Frontal cortex (tissue), 1 donor: ENCODE results near the gene BIN1. TPM values are rescaled to one million over a fixed set of nuclear protein-coding genes. Genes with fewer than 3 reads are reported as not detected.

Source experiments
- small RNA-seq: library from RNA; depleted of rRNA; stranded (forward); fragments of <200 nt; gene quantifications from one replicate; pipeline ENCODE3, GENCODE V24; 2014
- total RNA-seq: library from RNA; depleted of rRNA; stranded (reverse); fragments of >200 nt; gene quantifications from one replicate; pipeline ENCODE4 v1.2.3, GENCODE V29; 2014

BIN1 gene
- total RNA-seq, 1 donor from 2014 or later, result 57.5 TPM

Small RNA genes lying within 50 kb of the gene (small RNA-seq; reads per million reads assigned to genes)
- gene RNU7-182P, result not detected

Other genes starting within 250 kb of the BIN1 start
- not detected for gene TEX51, start 208.3 kb downstream of the BIN1 start, total RNA-seq
- 2.4 TPM for gene CYP27C1, start 113.1 kb upstream of the BIN1 start, total RNA-seq
- gene ERCC3, start 187.0 kb upstream of the BIN1 start, total RNA-seq, result 46.1 TPM